HG03521 (cell line): Measurements from ENCODE around the gene U2SURP.
A peak's percentile ranks its signal among the peaks of the same experiment; 100 is the strongest.
"Not testable (repeated sequence)": the region's sequence is repeated elsewhere in the genome, so short reads cannot be mapped to it uniquely, and the experiment has no call there.

ENCODE experiments used
- ATAC-seq: cut with Tn5 transposase; IDR thresholded peaks from one replicate; pipeline ENCODE4 v1.9.1; 2021; ENCODE audit warnings: mild to moderate bottlenecking, moderate library complexity; ENCODE audit not compliant: unreplicated experiment

The U2SURP gene

DNA sequence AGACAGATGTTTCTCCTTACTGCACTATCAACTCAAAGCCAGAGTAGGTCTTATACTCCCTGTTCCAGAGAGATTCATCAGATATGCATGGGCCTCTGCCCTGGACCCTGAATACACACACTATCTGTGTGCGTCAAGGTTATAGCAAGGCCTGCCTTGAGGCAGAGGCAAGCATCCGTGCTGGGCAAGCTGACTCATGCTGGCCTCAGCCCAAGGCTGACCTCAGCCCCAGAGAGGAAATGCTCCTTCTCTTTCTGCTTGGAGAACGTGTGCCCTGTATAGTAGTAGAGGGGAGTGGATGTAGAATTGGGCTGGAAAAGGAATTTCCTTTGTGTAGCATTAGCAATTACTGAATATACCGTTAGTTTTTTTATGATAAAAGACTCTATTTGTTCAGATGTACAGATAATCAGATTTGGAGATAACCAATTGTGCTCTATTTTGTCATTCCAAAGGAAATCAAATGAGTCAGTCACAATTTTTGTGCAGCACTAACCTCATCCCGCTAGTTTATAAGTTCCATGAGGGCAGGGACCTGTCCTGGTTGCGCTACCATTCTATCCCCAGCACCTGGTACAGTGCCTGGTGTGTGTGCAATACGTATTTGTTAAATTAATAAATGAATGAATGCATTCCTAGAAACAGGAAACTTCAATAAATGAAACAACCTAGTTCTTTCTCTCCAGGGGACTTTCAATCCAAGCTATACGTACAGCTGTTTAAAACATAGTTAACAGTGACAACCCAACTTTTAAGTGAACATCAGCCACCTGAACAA is 24.6 kb upstream of the U2SURP start:
- no peak for ATAC-seq

GRCh38 chr3:142977399-142977728 is 24.0 kb upstream of the U2SURP start:
- ATAC-seq, result no peak

- ATAC-seq, result no peak
Observed at GRCh38 chr3:142981108-142981507, 20.3 kb upstream of the U2SURP start.

- ATAC-seq, result no peak
Observed at GRCh38 chr3:142982038-142982773, 19.2 kb upstream of the U2SURP start.

DNA sequence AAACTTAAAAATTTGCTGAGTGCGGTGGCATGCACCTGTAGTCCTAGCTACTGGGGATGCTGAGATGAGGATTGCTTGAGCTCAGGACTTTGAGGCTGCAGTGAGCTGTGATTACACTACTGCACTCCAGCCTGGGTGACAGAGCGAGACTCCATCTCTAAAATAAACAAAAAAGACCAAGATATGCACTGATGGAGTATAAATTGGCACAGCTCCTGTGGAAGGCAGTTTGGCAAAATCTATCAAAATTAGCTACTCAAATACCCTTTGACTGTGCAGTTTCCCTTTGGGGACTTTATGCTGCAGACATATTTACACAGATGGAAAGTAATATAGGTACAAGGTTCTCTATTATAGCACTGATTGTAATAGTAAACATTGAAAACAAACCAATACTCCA is 18.1 kb upstream of the U2SURP start:
- ATAC-seq, result no peak

- ATAC-seq, result no peak
Observed at GRCh38 chr3:142984255-142984654, 17.1 kb upstream of the U2SURP start.

DNA sequence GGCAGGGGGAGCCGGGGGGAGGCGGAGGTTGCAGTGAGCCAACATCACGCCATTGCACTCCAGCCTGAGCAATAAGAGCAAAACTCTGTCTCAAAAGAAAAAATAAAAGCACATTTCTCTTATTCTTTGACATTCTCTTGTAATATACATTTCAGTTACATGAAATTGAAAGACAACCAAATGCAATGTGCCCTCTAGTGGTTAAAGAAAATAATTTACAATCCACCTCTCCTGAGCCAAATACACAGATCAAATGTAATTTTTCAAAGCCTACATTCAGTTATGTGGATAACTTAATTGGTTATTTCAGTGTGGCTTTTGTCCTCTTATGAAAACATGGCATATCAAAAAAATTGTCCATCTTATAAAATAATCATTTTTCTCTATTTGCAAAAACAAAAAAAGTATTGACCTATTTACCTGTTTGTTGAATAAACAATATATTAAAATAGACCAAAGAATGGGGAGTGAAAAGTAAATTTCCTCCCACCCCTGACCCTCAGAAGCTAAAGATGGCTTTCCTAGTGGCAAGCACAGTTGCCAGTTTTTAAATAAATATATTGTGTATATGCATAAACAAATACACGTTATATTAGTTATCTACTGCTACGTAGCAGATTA is 14.2 kb upstream of the U2SURP start:
- ATAC-seq, result peak; percentile 62

DNA sequence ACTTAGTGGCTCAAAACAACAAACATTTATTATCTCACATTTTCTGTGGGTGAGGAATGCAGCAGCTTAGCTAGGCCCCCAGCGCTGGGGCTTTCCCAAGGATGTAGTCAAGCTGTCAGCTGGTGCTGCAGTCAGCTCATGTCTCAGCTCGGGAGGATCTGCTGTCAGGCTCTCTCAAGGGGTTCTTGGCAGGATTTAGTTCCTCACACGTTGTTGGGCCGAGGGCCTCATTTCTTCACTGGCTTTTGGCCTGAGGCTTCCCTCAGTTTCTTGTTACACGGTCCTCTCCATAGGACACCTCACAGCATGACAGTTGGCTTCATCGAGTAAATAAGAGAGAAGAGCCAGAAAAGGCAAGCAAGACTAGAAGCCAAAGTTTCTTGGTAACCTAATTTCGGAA is 13.7 kb upstream of the U2SURP start:
- no peak for ATAC-seq

DNA sequence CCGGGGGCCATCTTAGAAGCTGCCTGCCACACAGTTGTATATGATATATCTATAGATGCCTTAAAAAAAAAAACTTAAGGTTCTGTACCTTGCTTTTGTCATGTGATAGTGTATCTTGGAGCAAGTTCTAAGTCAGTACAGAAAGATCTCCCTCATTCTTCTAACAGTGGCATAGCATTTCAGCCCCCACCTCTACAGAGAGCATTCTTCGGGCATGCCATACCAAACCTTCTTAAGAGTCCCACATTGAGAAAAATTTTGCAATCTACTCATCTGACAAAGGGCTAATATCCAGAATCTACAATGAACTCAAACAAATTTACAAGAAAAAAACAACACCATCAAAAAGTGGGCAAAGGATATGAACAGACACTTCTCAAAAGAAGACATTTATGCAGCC is 13.1 kb upstream of the U2SURP start:
- not testable (repeated sequence) for ATAC-seq

GRCh38 chr3:142988826-142989225 is 12.5 kb upstream of the U2SURP start:
- ATAC-seq, result not testable (repeated sequence)

GRCh38 chr3:142990721-142991120 is 10.6 kb upstream of the U2SURP start:
- ATAC-seq, result no peak

- ATAC-seq, result no peak
Observed at GRCh38 chr3:142992323-142992722, 9.0 kb upstream of the U2SURP start.

DNA sequence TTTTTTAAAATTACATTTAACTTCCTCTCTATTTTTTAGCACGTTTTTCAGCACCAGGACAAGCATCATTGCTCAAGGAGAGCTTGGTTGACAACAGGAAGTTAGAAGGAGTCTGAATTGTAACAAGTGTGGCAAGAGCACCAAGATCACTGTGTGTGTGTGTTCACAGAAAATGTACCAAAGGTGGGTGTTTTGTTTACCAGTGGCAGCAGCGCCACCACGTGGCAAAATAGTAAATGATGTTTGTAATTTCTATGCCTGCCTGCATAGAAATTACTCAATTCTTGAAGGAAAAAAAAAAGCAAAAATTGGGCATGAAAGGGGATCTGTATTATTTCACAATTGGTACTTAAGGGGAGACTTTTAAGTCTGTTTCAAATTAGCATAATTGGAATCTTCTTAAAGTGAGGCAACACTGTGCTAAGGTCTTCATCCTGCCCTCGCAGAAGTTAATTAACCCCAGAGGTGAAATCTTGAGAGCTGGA is 7.4 kb upstream of the U2SURP start:
- peak; percentile 63 for ATAC-seq

GRCh38 chr3:142997330-142997729 is 4.0 kb upstream of the U2SURP start:
- ATAC-seq, result no peak

GRCh38 chr3:142998439-142998838 is 2.9 kb upstream of the U2SURP start:
- no peak for ATAC-seq

GRCh38 chr3:142999881-143000280 is 1.5 kb upstream of the U2SURP start:
- ATAC-seq, result no peak

DNA sequence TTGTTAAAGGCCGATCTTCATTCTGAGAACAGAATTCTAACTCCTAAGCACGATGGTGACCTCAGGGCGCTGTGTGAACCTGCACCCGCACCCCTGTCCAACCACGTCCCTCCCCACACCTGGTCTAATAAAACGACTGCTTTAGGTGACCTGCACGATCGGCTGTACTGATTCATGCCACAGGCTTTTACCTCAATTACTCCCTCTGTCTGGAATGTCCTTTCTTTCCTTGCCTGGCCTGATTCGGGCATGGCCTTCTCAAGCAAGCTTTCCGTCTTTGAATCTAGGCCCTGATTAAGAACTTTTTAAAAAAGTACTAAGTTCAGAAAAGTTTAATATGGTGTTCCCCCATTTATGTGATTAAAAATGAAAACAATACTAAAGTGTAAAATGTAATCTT is 842 bp upstream of the U2SURP start:
- ATAC-seq, result no peak

DNA sequence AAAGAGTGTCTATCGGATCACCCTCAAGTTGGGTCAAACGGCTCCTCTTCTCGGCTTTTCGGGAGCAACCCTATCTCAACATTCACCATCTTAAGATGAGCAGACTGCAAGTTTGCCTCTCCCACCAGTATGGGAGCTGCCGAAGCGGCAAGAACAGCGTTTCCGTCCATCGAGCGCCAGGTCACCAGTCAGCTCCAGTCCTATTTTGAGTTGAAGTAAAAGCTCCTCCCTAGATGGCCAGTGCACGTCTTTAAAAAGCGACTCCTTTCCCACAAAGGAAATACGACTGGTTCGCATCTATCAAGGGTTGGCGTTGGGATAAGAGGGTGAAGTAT is 369 bp upstream of the U2SURP start:
- peak; percentile 76 for ATAC-seq

DNA sequence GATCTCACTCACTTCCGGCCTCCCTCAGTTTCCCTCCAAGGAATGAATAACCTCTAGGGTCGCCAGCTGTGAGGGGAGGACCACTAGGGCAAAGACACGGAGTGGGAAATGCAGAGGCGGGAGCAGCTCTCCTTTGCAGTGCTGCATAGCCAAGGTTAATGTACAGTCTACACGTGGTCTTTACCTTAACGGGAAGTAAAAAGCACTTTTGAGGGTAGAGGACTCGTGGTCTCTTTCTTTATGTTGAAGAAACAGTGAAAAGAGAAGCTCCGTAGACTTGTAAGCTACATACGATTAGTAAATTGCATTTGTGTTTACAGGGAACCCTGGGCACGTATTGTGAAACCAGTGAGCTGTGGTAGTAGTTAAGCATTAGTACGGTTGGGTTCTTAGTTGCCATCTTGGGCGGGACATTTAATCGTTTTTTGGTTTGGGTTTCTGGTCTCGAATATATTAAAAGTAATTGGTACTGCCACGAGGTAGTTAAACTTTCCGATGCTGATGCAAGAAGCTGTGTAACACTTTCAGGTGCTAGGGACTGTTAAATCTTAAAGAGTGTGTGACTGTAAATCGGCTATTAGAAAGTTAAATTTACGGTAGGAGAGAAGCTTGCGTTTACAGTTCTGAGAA is 828 bp downstream of the U2SURP start:
- ATAC-seq, result peak; percentile 22

GRCh38 chr3:143002727-143003126 is 1.4 kb downstream of the U2SURP start:
- no peak for ATAC-seq

DNA sequence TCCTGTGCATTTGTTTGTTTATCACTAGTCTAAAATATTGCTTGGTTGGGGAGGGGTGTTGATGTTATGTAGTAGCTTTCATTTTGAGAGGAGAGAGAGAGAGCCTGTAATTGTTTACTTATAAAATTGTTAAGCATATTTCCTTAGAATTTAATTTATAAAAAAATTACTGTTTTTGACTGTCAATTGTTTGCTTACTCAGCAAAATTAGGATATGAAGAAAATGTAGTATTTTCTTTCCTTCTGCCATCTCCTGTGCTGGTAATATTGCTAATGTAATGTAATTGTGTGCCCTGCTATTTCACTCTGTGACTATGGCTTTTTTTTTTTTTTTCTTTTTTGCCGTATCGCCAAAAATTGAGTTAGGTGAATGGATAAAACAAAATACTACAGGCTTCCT is 3.5 kb downstream of the U2SURP start:
- no peak for ATAC-seq

- no peak for ATAC-seq
Observed at GRCh38 chr3:143010024-143010423, 8.7 kb downstream of the U2SURP start.
